HEK293 (cell line): ENCODE results near the gene TVP23C.

Experiments used
- CTCF ChIA-PET: fragments of 350-600 bp; formaldehyde crosslinking; extraction: SDS; loops from one replicate; lab custom pipeline; 2021; ENCODE audit warnings: antibody characterized with exemption; lab: Yijun Ruan, JAX
- POLR2A ChIA-PET: fragments of 300-600 bp; formaldehyde crosslinking; extraction: SDS; loops from one replicate; lab custom pipeline; 2020; ENCODE audit warnings: antibody characterized with exemption, inconsistent platforms; lab: Yijun Ruan, JAX
- H3K27ac ChIP-seq: fragments of 200-500 bp; sonication (Bioruptor generic); 2 replicates; pipeline ENCODE4 v1.5.1; 2014; ENCODE audit warnings: low read depth, low read length, control low read depth, inconsistent platforms; ENCODE audit errors: extremely low read depth
- H3K36me3 ChIP-seq, 2 experiments: fragments of 200-500 bp in 1 of 2; sonication (Bioruptor generic) in 1 of 2; 1 replicate in 1 of 2; 2 replicates in 1 of 2; pipeline ENCODE4 v1.5.1; 2014 to 2017; ENCODE audit warnings: inconsistent platforms in 2 of 2, low read length in 2 of 2; ENCODE audit not compliant: control insufficient read depth in 2 of 2, insufficient read depth in 1 of 2
- H3K4me1 ChIP-seq: fragments of 200-500 bp; sonication (Bioruptor generic); 2 replicates; pipeline ENCODE4 v1.5.1; 2014; ENCODE audit warnings: mild to moderate bottlenecking, low read length, inconsistent platforms; ENCODE audit not compliant: control insufficient read depth, insufficient read depth
- H3K4me3 ChIP-seq: 2 replicates; pipeline ENCODE4 v1.5.1; 2011; ENCODE audit warnings: low read depth, mild to moderate bottlenecking, control low read depth, low read length, moderate library complexity
- H3K9me3 ChIP-seq: fragments of 200-500 bp; sonication (Bioruptor generic); 2 replicates; pipeline ENCODE4 v1.5.1; 2014; ENCODE audit warnings: low read depth, low read length, inconsistent platforms; ENCODE audit not compliant: control insufficient read depth, insufficient read depth
- GLIS1 ChIP-seq: fragments of 450-650 bp; formaldehyde crosslinking; IDR thresholded peaks from 2 replicates; pipeline ENCODE4 v1.5.1; 2016; ENCODE audit warnings: missing biosample characterization, missing genetic modification characterization
- PRDM1 ChIP-seq: fragments of 450-650 bp; formaldehyde crosslinking; IDR thresholded peaks from 2 replicates; pipeline ENCODE4; 2016; ENCODE audit warnings: missing biosample characterization, missing genetic modification characterization
- SETDB1 ChIP-seq: IDR thresholded peaks from one replicate; pipeline ENCODE4 v1.6.1; 2017; ENCODE audit warnings: mild to moderate bottlenecking, low read length, moderate library complexity, mixed read lengths; ENCODE audit not compliant: insufficient read length
- ZBTB48 ChIP-seq: fragments of 450-650 bp; formaldehyde crosslinking; IDR thresholded peaks from 2 replicates; pipeline ENCODE4 v1.5.1; 2016; ENCODE audit warnings: missing biosample characterization, missing genetic modification characterization
- ZFHX2 ChIP-seq: fragments of 450-650 bp; formaldehyde crosslinking; conservative IDR thresholded peaks from 2 replicates; pipeline ENCODE4 v1.5.1; 2016; ENCODE audit warnings: missing biosample characterization, missing genetic modification characterization
- ZIC2 ChIP-seq: fragments of 450-650 bp; formaldehyde crosslinking; IDR thresholded peaks from 2 replicates; pipeline ENCODE4 v1.5.1; 2016; ENCODE audit warnings: missing biosample characterization, missing genetic modification characterization
- ZNF114 ChIP-seq: fragments of 450-650 bp; formaldehyde crosslinking; IDR thresholded peaks from 2 replicates; pipeline ENCODE4 v1.5.0; 2017; ENCODE audit warnings: missing biosample characterization, missing genetic modification characterization
- ZNF169 ChIP-seq: fragments of 450-650 bp; formaldehyde crosslinking; IDR thresholded peaks from 2 replicates; pipeline ENCODE4 v1.5.1; 2016; ENCODE audit warnings: missing biosample characterization, missing genetic modification characterization
- ZNF211 ChIP-seq: fragments of 450-650 bp; formaldehyde crosslinking; IDR thresholded peaks from 2 replicates; pipeline ENCODE4 v1.5.1; 2016; ENCODE audit warnings: low read depth, missing biosample characterization, missing genetic modification characterization
- ZNF366 ChIP-seq: fragments of 450-650 bp; formaldehyde crosslinking; conservative IDR thresholded peaks from 2 replicates; pipeline ENCODE4 v1.5.1; 2016; ENCODE audit warnings: missing biosample characterization, missing genetic modification characterization
- ZNF416 ChIP-seq: fragments of 450-650 bp; formaldehyde crosslinking; IDR thresholded peaks from 2 replicates; pipeline ENCODE4 v1.5.1; 2016; ENCODE audit warnings: missing biosample characterization, missing genetic modification characterization
- ZNF530 ChIP-seq: fragments of 450-650 bp; formaldehyde crosslinking; IDR thresholded peaks from 2 replicates; pipeline ENCODE4 v1.5.1; 2016; ENCODE audit warnings: low read depth, missing biosample characterization, missing genetic modification characterization
- ZNF549 ChIP-seq: fragments of 450-650 bp; IDR thresholded peaks from 2 replicates; pipeline ENCODE4 v1.5.1; 2018; ENCODE audit warnings: missing biosample characterization, missing genetic modification characterization, mild to moderate bottlenecking, inconsistent platforms, moderate library complexity
- ZNF561 ChIP-seq: fragments of 450-650 bp; IDR thresholded peaks from 2 replicates; pipeline ENCODE4 v1.5.1; 2018; ENCODE audit warnings: missing biosample characterization, missing genetic modification characterization, borderline replicate concordance
- ZNF596 ChIP-seq: fragments of 450-650 bp; IDR thresholded peaks from 2 replicates; pipeline ENCODE4 v1.5.0; 2018; ENCODE audit warnings: missing biosample characterization, mild to moderate bottlenecking, missing genetic modification characterization, moderate library complexity
- ZNF747 ChIP-seq: fragments of 450-650 bp; formaldehyde crosslinking; IDR thresholded peaks from 2 replicates; pipeline ENCODE4 v1.5.1; 2016; ENCODE audit warnings: missing biosample characterization, missing genetic modification characterization
- ZNF792 ChIP-seq: fragments of 450-650 bp; formaldehyde crosslinking; IDR thresholded peaks from 2 replicates; pipeline ENCODE4 v1.5.1; 2016; ENCODE audit warnings: missing biosample characterization, missing genetic modification characterization
- ZXDB ChIP-seq: fragments of 450-650 bp; formaldehyde crosslinking; IDR thresholded peaks from 2 replicates; pipeline ENCODE4 v1.5.1; 2016; ENCODE audit warnings: missing biosample characterization, missing genetic modification characterization
- TF ChIP-seq, protein P1 (sequence below): fragments of 450-650 bp; formaldehyde crosslinking; IDR thresholded peaks from 2 replicates; pipeline ENCODE4 v1.5.1; 2016; ENCODE audit warnings: missing biosample characterization, missing genetic modification characterization
- TF ChIP-seq, protein P2 (sequence below): fragments of 450-650 bp; formaldehyde crosslinking; IDR thresholded peaks from 2 replicates; pipeline ENCODE4 v1.5.1; 2016; ENCODE audit warnings: missing biosample characterization, missing genetic modification characterization
- TF ChIP-seq, protein P3 (sequence below): fragments of 450-650 bp; formaldehyde crosslinking; IDR thresholded peaks from 2 replicates; pipeline ENCODE4 v1.5.1; 2016; ENCODE audit warnings: missing biosample characterization, missing genetic modification characterization
- TF ChIP-seq, protein P4 (sequence below): fragments of 450-650 bp; formaldehyde crosslinking; optimal IDR thresholded peaks from 2 replicates; pipeline ENCODE3; 2016; ENCODE audit warnings: missing biosample characterization, mild to moderate bottlenecking, missing genetic modification characterization

Gene TVP23C

DNA sequence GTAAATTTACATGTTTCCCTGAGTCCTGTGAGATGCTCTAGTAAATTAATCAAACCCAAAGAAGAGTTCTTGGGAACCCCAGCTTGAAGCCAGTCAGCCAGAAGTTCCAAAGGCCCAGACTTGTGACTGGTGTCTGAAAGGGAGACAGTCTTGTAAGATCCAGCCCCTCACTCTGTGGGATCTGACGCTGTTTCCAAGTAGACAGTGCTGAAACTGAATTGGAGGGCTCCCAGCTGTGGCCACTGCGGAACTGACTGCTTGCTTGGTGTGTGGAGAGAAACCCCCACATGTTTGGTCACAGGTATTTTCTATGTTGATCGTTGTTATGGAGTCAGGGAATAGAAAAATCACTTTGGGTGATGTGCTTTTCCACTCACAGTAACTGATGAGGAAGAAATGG lies 90.4 kb downstream of the TVP23C start:
- POLR2A ChIA-PET: no interaction called here
- CTCF ChIA-PET: interaction anchor here (0.5 kb wide), 1 partner anchor 30 kb away, joined by 4 read pairs; no protein-coding TSS in a partner anchor
- no peak overlapping the region for H3K4me3 ChIP-seq
- TF ChIP-seq, protein P1, sequence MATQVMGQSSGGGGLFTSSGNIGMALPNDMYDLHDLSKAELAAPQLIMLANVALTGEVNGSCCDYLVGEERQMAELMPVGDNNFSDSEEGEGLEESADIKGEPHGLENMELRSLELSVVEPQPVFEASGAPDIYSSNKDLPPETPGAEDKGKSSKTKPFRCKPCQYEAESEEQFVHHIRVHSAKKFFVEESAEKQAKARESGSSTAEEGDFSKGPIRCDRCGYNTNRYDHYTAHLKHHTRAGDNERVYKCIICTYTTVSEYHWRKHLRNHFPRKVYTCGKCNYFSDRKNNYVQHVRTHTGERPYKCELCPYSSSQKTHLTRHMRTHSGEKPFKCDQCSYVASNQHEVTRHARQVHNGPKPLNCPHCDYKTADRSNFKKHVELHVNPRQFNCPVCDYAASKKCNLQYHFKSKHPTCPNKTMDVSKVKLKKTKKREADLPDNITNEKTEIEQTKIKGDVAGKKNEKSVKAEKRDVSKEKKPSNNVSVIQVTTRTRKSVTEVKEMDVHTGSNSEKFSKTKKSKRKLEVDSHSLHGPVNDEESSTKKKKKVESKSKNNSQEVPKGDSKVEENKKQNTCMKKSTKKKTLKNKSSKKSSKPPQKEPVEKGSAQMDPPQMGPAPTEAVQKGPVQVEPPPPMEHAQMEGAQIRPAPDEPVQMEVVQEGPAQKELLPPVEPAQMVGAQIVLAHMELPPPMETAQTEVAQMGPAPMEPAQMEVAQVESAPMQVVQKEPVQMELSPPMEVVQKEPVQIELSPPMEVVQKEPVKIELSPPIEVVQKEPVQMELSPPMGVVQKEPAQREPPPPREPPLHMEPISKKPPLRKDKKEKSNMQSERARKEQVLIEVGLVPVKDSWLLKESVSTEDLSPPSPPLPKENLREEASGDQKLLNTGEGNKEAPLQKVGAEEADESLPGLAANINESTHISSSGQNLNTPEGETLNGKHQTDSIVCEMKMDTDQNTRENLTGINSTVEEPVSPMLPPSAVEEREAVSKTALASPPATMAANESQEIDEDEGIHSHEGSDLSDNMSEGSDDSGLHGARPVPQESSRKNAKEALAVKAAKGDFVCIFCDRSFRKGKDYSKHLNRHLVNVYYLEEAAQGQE (tag by site-specific recombination): 0 out of 2 replicates have a peak, but pooled peaks have one; percentile 36
- TF ChIP-seq ZNF747 (tag by site-specific recombination): no peak
- TF ChIP-seq ZXDB: no peak
- no peak for TF ChIP-seq SETDB1
- TF ChIP-seq ZNF561 (tag by site-specific recombination): no peak
- no peak for TF ChIP-seq ZNF416 (tag by site-specific recombination)
- no peak for TF ChIP-seq ZIC2 (tag by site-specific recombination)
- TF ChIP-seq, all 188 proteins: peak for 1
- H3K9me3 ChIP-seq: no peaks in the 10 kb centered on the region
- no peak overlapping the region for H3K27ac ChIP-seq
- H3K4me1 ChIP-seq: no peaks in the 10 kb centered on the region
- peaks cover 0 to 4% of the 10 kb centered on the region in 2 experiments; a peak in 1 of 3 replicates for H3K36me3 ChIP-seq

DNA sequence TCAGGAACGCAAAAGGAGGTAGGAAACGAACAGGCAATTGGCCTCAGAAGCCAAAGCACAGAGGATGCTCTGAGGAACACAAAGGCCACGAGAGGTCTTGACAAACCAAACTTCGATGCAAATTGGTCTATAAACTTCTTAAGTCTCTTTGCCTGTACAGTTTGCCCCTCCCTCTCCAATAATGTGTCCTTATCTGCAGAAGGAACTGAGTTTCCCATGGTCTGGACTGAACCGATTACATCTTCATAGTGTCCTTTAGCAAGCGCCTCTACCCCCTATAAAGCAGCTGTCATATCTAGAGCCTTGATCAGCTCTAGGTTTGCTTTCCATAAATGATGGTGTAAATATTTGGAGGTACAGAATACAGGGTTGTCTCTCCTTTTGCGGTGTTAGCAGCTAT lies 92.7 kb downstream of the TVP23C start:
- TF ChIP-seq, protein P2, sequence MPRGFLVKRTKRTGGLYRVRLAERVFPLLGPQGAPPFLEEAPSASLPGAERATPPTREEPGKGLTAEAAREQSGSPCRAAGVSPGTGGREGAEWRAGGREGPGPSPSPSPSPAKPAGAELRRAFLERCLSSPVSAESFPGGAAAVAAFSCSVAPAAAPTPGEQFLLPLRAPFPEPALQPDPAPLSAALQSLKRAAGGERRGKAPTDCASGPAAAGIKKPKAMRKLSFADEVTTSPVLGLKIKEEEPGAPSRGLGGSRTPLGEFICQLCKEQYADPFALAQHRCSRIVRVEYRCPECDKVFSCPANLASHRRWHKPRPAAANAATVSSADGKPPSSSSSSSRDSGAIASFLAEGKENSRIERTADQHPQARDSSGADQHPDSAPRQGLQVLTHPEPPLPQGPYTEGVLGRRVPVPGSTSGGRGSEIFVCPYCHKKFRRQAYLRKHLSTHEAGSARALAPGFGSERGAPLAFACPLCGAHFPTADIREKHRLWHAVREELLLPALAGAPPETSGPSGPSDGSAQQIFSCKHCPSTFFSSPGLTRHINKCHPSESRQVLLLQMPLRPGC: no peak
- TF ChIP-seq ZNF169 (tag by site-specific recombination) (no peak), PRDM1 (tag by site-specific recombination) (no peak)
- TF ChIP-seq, protein P3, sequence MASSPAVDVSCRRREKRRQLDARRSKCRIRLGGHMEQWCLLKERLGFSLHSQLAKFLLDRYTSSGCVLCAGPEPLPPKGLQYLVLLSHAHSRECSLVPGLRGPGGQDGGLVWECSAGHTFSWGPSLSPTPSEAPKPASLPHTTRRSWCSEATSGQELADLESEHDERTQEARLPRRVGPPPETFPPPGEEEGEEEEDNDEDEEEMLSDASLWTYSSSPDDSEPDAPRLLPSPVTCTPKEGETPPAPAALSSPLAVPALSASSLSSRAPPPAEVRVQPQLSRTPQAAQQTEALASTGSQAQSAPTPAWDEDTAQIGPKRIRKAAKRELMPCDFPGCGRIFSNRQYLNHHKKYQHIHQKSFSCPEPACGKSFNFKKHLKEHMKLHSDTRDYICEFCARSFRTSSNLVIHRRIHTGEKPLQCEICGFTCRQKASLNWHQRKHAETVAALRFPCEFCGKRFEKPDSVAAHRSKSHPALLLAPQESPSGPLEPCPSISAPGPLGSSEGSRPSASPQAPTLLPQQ (tag by site-specific recombination): no peak
- Histone ChIP-seq H3K36me3 (peaks cover 0 to 4% of the 10 kb centered on the region in 2 experiments; a peak in 2 of 3 replicates), H3K9me3 (no peaks in the 10 kb centered on the region), H3K4me1 (no peaks in the 10 kb centered on the region), H3K4me3 (no peak overlapping the region), H3K27ac (no peak overlapping the region)
- CTCF ChIA-PET: interaction anchor here (0.7 kb wide), 1 partner anchor 18 kb away, joined by 3 read pairs; no protein-coding TSS in a partner anchor
- POLR2A ChIA-PET: no interaction called here

DNA sequence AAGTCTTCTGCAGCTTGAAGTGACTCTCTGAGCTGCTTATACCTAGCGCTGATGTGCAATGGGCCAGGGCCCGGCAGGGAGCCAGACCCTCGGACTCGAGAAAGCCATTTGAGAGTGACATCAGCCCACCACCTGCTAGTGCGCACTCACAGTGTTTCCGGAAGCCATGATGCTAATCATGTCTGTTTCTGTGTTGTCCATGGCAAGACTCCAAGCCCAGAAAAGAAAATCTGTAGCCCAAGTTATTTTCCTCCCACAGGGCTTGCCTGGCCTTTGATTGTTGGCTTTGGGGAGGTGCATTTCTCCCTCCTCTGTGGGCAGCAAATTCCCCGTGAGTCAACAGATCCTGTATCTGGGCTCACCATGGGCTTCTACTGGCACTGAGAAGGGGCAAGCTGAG lies 94.0 kb downstream of the TVP23C start:
- no peak for TF ChIP-seq ZNF792 (tag by site-specific recombination)
- TF ChIP-seq ZNF114: no peak
- TF ChIP-seq ZNF549 (tag by site-specific recombination): no peak
- no peak for TF ChIP-seq ZBTB48 (tag by site-specific recombination)
- TF ChIP-seq ZNF596 (tag by site-specific recombination): no peak
- 0 out of 2 replicates have a peak, but pooled peaks have one; percentile 7 for TF ChIP-seq ZFHX2 (tag by site-specific recombination)
- no peak for TF ChIP-seq ZNF366 (tag by site-specific recombination)
- no peak for TF ChIP-seq ZNF561 (tag by site-specific recombination)
- TF ChIP-seq, protein P4, sequence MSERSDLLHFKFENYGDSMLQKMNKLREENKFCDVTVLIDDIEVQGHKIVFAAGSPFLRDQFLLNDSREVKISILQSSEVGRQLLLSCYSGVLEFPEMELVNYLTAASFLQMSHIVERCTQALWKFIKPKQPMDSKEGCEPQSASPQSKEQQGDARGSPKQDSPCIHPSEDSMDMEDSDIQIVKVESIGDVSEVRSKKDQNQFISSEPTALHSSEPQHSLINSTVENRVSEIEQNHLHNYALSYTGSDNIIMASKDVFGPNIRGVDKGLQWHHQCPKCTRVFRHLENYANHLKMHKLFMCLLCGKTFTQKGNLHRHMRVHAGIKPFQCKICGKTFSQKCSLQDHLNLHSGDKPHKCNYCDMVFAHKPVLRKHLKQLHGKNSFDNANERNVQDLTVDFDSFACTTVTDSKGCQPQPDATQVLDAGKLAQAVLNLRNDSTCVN (tag by site-specific recombination): no peak
- TF ChIP-seq ZNF211 (tag by site-specific recombination): no peak
- TF ChIP-seq GLIS1 (tag by site-specific recombination): 0 out of 2 replicates have a peak, but pooled peaks have one; percentile 38
- TF ChIP-seq ZNF530 (tag by site-specific recombination): no peak
- CTCF ChIA-PET: interaction anchor here (0.6 to 1.3 kb wide), 2 partner anchors 19 to 34 kb away, joined by 4 to 5 read pairs; no protein-coding TSS in a partner anchor

More for the DNA sequence above, 94.0 kb downstream of the TVP23C start:
- no peak overlapping the region for H3K27ac ChIP-seq
- H3K9me3 ChIP-seq: no peaks in the 10 kb centered on the region
- no peak overlapping the region for H3K4me3 ChIP-seq
- no peaks in the 10 kb centered on the region for H3K4me1 ChIP-seq
- peaks cover 4 to 5% of the 10 kb centered on the region in 2 experiments; a peak in 2 of 3 replicates for H3K36me3 ChIP-seq
- POLR2A ChIA-PET: no interaction called here
